Activated CD4-positive, alpha-beta T cell treated with anti-CD3 and anti-CD28 coated beads, Interleukin-2, amount 10 ng/mL, durations not matched to agents 24 days and 14 days (primary cell): ENCODE measurements around the gene ROM1. TPM values are rescaled to one million over a fixed set of nuclear protein-coding genes. Genes with fewer than 3 reads are reported as not detected.
A peak's percentile ranks its signal among the peaks of the same experiment; 100 is the strongest.

ENCODE experiments used
- DNase-seq: peaks from one replicate; pipeline ENCODE4 v3.0.0; 2022
- H3K27ac Mint-ChIP-seq: one replicate; pipeline ENCODE4 v1.8.0; 2022; ENCODE audit warnings: mild to moderate bottlenecking, mixed read lengths
- H3K27me3 Mint-ChIP-seq: one replicate; pipeline ENCODE4 v1.8.0; 2022; ENCODE audit warnings: mixed read lengths
- H3K36me3 Mint-ChIP-seq: one replicate; pipeline ENCODE4 v1.8.0; 2022; ENCODE audit warnings: low read depth, mild to moderate bottlenecking, mixed read lengths
- H3K4me1 Mint-ChIP-seq: one replicate; pipeline ENCODE4 v1.8.0; 2021; ENCODE audit warnings: mixed read lengths
- H3K4me3 Mint-ChIP-seq: one replicate; pipeline ENCODE4 v1.8.0; 2022; ENCODE audit warnings: mild to moderate bottlenecking, moderate library complexity, mixed read lengths
- H3K9me3 Mint-ChIP-seq: one replicate; pipeline ENCODE4 v1.8.0; 2021; ENCODE audit warnings: mixed read lengths
- intact Hi-C: fragments of 100-400 bp; cut with micrococcal nuclease; formaldehyde crosslinking; loops from one replicate; pipeline ENCODE4 v1.15.1; 2023
- total RNA-seq: library from RNA; stranded (reverse); gene quantifications from 2 replicates; pipeline ENCODE4 v1.2.3, GENCODE V29; 2022

The ROM1 gene
- total RNA-seq, 1 donor from 2014 or later = 2.3 TPM

- peak; percentile 94 for DNase-seq
- Mint-ChIP-seq H3K4me1 (peaks cover 46% of the 10 kb centered on the region), H3K27ac (peak overlapping the region; percentile 99), H3K36me3 (peaks cover 68% of the 10 kb centered on the region), H3K9me3 (no peaks in the 10 kb centered on the region), H3K27me3 (no peaks in the 10 kb centered on the region), H3K4me3 (peak overlapping the region; percentile 76)
- intact Hi-C loops = loop anchor here (5.0 to 10.0 kb wide), 4 partner anchors 36 to 239 kb away; partner anchors contain the start of genes STX5, TAF6L and TEX54
These were observed 19.5 kb upstream of the ROM1 start for GRCh38 chr11:62593434-62594044.

DNA sequence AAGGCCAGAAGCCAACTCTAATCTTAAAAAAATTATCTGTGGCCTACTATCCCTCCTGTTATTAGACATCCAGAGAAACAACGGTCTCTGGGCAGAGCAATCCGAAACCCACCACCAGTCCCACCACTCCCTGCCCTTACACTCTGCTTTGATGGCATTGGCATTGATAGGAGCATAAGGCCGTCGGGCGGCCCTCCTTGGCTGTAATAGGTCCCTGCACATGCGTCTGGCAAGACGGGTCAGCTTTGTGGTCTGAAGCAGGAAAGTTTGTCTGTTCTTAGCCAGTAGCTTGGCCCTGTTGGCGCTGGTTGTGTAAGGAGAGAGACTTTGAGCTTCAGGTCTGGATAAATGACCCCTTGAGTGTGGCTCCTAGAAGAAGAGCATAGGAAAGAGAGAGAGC is 17.9 kb upstream of the ROM1 start:
- H3K27me3 Mint-ChIP-seq = no peaks in the 10 kb centered on the region
- H3K4me1 Mint-ChIP-seq = peaks cover 58% of the 10 kb centered on the region
- peaks cover 80% of the 10 kb centered on the region for H3K36me3 Mint-ChIP-seq
- no peak overlapping the region for H3K27ac Mint-ChIP-seq
- H3K4me3 Mint-ChIP-seq = no peak overlapping the region
- H3K9me3 Mint-ChIP-seq = no peaks in the 10 kb centered on the region
- intact Hi-C loops = loop anchor here (10.0 kb wide), 1 partner anchor 180 kb away; the partner anchor contains the start of gene TAF6L
- DNase-seq = peak; percentile 61

- intact Hi-C loops = loop anchor here (1.0 to 10.0 kb wide), 6 partner anchors 8 to 282 kb away; partner anchors contain the start of genes EML3, HNRNPUL2, INTS5 and SLC3A2
- peak; percentile 99 for DNase-seq
- Mint-ChIP-seq H3K27ac (peak overlapping the region; percentile 88), H3K27me3 (no peaks in the 10 kb centered on the region), H3K36me3 (peaks cover 83% of the 10 kb centered on the region), H3K4me1 (peaks cover 53% of the 10 kb centered on the region), H3K9me3 (no peaks in the 10 kb centered on the region), H3K4me3 (peak overlapping the region; percentile 95)
These were observed 13.9 kb upstream of the ROM1 start for GRCh38 chr11:62599069-62599696.

DNA sequence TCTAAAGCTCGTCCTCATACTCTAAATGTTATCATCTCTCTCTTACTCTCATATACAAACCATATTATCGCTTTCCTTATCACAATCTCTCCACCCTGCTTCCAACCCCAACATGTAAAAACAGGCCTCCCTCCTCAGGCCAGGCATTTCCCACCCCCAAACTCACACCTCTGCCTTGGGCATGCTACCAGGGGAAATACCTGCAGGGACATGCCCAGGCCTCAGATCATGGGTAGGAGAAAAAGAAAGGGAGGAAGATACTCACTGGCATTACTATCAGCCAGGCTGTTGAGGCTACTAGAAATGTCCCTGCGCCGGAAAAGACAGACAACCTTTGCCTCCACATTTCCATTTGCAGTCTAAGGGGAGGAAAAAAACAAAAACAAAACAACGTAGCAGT is 13.2 kb upstream of the ROM1 start:
- H3K9me3 Mint-ChIP-seq = no peaks in the 10 kb centered on the region
- peak overlapping the region; percentile 95 for H3K4me3 Mint-ChIP-seq
- no peaks in the 10 kb centered on the region for H3K27me3 Mint-ChIP-seq
- peak overlapping the region; percentile 88 for H3K27ac Mint-ChIP-seq
- peak; percentile 72 for DNase-seq
- intact Hi-C loops = loop anchor here (1.0 to 10.0 kb wide), 8 partner anchors 9 to 1645 kb away; partner anchors contain the start of genes EML3, FKBP2, HNRNPUL2 and INTS5
- peaks cover 49% of the 10 kb centered on the region for H3K4me1 Mint-ChIP-seq
- peaks cover 77% of the 10 kb centered on the region for H3K36me3 Mint-ChIP-seq

DNA sequence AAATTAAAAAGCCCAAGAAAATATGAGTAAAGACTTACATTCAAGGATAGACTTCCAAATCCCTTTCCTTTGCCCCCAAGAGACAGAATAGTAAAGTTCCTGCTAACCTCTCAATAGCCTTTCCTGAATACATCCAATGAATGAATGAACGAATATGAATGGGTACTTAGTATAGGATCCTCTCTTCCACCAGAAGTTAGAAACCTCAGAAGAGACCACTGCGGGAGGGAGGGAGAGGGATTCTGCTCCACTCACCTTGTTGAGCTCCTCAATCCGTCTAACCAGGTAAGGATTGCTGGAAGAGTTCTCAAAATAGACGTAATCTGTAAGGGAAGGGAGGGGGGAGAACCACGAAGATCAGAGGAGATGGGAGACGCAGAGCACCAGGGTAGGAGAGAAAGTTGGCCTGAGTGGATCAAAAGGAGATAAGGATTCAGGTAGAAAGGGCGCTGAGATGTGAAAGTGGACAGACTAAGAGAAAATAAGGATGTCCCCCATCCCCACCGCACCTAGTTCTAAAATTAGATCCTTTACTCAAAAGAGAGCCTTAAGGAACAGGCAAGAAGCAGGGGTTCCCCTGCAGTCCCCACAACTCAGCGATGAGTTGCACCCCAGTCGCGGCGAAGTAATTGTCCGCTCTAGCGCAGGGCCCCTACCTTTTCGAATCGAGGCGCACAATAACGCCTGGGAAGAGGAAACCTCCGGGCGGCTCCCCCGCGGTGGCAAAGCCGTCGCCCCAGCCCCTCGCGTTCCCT is 12.5 kb upstream of the ROM1 start:
- Mint-ChIP-seq H3K27me3 (no peaks in the 10 kb centered on the region), H3K9me3 (no peaks in the 10 kb centered on the region), H3K4me3 (peak overlapping the region; percentile 95), H3K27ac (peak overlapping the region; percentile 88), H3K4me1 (peaks cover 45% of the 10 kb centered on the region), H3K36me3 (peaks cover 75% of the 10 kb centered on the region)
- no peak for DNase-seq
- intact Hi-C loops = loop anchor here (2.0 to 10.0 kb wide), 2 partner anchors 48 to 1644 kb away; partner anchors contain the start of genes FKBP2 and PPP1R14B

GRCh38 chr11:62601122-62601371 is 12.0 kb upstream of the ROM1 start:
- intact Hi-C loops = loop anchor here (2.0 to 10.0 kb wide), 2 partner anchors 48 to 1644 kb away; partner anchors contain the start of genes FKBP2 and PPP1R14B
- DNase-seq = peak; percentile 87
- H3K9me3 Mint-ChIP-seq = no peaks in the 10 kb centered on the region
- H3K4me3 Mint-ChIP-seq = peak overlapping the region; percentile 95
- H3K27me3 Mint-ChIP-seq = no peaks in the 10 kb centered on the region
- H3K4me1 Mint-ChIP-seq = peaks cover 44% of the 10 kb centered on the region
- peak overlapping the region; percentile 88 for H3K27ac Mint-ChIP-seq
- peaks cover 75% of the 10 kb centered on the region for H3K36me3 Mint-ChIP-seq

- Mint-ChIP-seq H3K27me3 (no peaks in the 10 kb centered on the region), H3K4me3 (peak within 1 kb of the TSS; percentile 95), H3K4me1 (peaks cover 44% of the 10 kb centered on the region), H3K9me3 (no peaks in the 10 kb centered on the region), H3K27ac (peak within 1 kb of the TSS; percentile 88), H3K36me3 (peaks cover 73% of the 10 kb centered on the region)
- intact Hi-C loops = loop anchor here (1.0 to 10.0 kb wide), 3 partner anchors 21 to 1643 kb away; partner anchors contain the start of genes FKBP2 and PPP1R14B
- peak; percentile 100 for DNase-seq
These were observed 11.5 kb upstream of the ROM1 start, which contains the start of gene MTA2 for GRCh38 chr11:62601372-62602140. Gene MTA2 (minus strand): TSS chr11:62601865. CDS start chr11:62601450, 415 bp downstream.

DNA sequence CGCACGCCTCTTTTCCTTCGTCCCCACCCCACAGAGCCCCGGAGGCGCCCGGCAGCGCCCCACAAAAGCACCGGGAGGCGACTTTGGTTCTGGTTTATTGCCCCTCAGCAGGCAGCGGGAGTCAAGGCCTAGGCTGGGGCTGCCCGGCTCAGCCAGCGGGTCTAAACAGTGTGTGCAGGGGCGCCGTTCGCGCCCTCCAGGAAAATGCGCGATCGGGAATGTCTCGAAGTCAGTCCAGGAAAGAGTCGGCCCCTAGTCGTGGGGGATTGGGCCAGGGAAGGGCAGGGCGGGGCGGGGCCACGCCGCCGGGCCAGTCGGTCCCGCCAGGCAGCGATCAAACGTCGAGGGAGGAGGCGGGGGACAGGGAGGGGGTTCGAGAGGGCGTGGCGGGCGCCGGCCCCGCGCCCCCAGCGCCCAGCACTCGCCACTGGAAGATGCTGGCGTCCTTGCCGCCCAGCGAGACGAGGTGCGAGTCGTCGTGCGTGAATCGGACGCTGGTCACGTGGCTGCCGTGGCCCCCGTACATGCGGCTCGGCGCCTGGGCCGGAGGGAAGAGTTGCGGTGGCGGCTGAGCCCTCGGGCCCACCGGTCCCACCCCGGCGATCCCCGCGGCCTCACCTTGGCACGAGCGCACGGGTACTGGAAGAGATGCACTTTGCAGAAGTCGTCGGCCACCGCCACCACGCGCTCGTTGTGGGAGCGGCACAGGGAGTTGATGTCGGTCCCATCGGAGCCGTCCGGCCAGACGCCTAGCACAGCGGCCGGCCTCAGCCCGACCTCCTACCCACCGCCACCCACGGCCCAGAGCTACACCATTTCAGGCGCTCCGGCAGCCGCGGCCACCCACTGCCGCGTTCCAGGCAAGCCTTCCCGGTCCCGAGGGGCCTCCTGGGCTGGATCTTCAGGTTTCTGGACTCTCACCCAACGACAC is 10.7 kb upstream of the ROM1 start:
- no peak for DNase-seq
- H3K36me3 Mint-ChIP-seq = peaks cover 70% of the 10 kb centered on the region
- peaks cover 42% of the 10 kb centered on the region for H3K4me1 Mint-ChIP-seq
- no peaks in the 10 kb centered on the region for H3K9me3 Mint-ChIP-seq
- intact Hi-C loops = loop anchor here (1.0 to 10.0 kb wide), 2 partner anchors 20 to 1642 kb away; partner anchors contain the start of genes FKBP2 and PPP1R14B
- peak overlapping the region; percentile 95 for H3K4me3 Mint-ChIP-seq
- H3K27ac Mint-ChIP-seq = peak overlapping the region; percentile 88
- H3K27me3 Mint-ChIP-seq = no peaks in the 10 kb centered on the region

DNA sequence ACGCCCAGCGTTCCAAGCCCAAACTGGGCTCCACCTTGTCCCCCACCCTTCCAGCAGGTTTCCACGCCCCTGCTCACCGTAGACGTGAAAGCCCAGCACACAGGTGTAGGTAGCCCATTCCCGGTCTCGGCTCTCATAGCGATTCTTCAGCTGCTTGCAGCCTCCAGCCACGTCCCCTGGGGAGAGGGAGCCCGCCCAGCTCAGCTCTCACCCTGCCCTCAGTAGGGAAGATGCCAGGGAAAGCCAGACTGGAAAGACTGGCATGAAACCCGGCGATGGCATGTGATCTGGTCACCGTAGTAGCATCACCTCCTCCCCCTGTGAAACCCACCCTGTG is 10.0 kb upstream of the ROM1 start:
- intact Hi-C loops = loop anchor here (10.0 kb wide), 1 partner anchor 1642 kb away; the partner anchor contains the start of genes FKBP2 and PPP1R14B
- H3K4me1 Mint-ChIP-seq = peaks cover 44% of the 10 kb centered on the region
- no peaks in the 10 kb centered on the region for H3K9me3 Mint-ChIP-seq
- H3K4me3 Mint-ChIP-seq = peak overlapping the region; percentile 66
- H3K36me3 Mint-ChIP-seq = peaks cover 70% of the 10 kb centered on the region
- peak overlapping the region; percentile 71 for H3K27ac Mint-ChIP-seq
- DNase-seq = no peak
- H3K27me3 Mint-ChIP-seq = no peaks in the 10 kb centered on the region

GRCh38 chr11:62603776-62604299 is 9.2 kb upstream of the ROM1 start:
- H3K4me1 Mint-ChIP-seq = peaks cover 39% of the 10 kb centered on the region
- peak overlapping the region; percentile 23 for H3K27ac Mint-ChIP-seq
- H3K36me3 Mint-ChIP-seq = peaks cover 67% of the 10 kb centered on the region
- no peaks in the 10 kb centered on the region for H3K27me3 Mint-ChIP-seq
- DNase-seq = no peak
- no peaks in the 10 kb centered on the region for H3K9me3 Mint-ChIP-seq
- intact Hi-C loops = loop anchor here (10.0 kb wide), 1 partner anchor 1641 kb away; the partner anchor contains the start of genes FKBP2 and PPP1R14B
- peak overlapping the region; percentile 66 for H3K4me3 Mint-ChIP-seq

DNA sequence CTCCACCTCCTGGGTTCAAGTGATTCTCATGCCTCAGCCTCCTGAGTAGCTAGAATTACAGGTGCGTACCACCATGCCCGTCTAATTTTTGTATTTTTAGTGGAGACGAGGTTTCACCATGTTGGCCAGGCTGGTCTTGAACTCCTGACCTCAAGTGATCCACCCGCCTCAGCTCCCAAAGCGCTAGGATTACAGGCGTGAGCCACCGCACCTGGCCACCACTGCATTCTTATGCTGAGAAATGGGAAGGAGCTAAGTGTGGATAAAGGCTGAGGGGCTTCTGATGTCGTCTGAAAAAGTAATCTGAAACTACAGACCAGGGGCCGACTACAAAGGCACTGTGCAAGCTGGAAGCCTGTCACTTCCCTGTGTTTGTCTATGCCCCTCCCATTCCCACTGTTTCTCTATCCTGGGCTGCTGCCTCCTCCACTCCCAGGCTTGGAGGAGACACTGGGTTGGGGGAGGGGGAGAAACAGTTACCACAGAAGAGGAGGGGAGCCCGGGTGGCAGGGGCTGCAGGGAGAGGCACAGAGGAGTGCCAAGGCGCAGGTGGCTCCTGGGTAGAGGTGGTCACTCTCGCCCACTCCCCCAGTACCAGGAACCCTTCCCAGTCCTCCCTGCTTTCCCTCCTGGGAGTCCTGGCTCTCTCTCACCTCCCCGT is 8.5 kb upstream of the ROM1 start:
- H3K9me3 Mint-ChIP-seq = no peaks in the 10 kb centered on the region
- H3K4me3 Mint-ChIP-seq = no peak overlapping the region
- peaks cover 66% of the 10 kb centered on the region for H3K36me3 Mint-ChIP-seq
- no peak overlapping the region for H3K27ac Mint-ChIP-seq
- no peaks in the 10 kb centered on the region for H3K27me3 Mint-ChIP-seq
- DNase-seq = no peak
- intact Hi-C loops = loop anchor here (10.0 kb wide), 1 partner anchor 1640 kb away; the partner anchor contains the start of genes FKBP2 and PPP1R14B
- peaks cover 37% of the 10 kb centered on the region for H3K4me1 Mint-ChIP-seq
